Measurements from ENCODE around the gene SLC22A15. TPM values are rescaled to one million over a fixed set of nuclear protein-coding genes. Genes with fewer than 3 reads are reported as not detected.

The SLC22A15 gene
- total RNA-seq, 1 donor from 2014 or later = 5.3 TPM

GRCh38 chr1:116107371-116107770 lies 131.1 kb downstream of the SLC22A15 start:
- Mint-ChIP-seq H3K36me3 (ENCODE audit: insufficient read depth) (no peaks in the 10 kb centered on the region), H3K4me3 (ENCODE audit: low read depth) (no peak overlapping the region)
- TF ChIP-seq CTCF (IDR thresholded peaks at IDR 0.05; ENCODE audit: unreplicated experiment) = no peak

GRCh38 chr1:116110567-116111523 lies 134.5 kb downstream of the SLC22A15 start, which contains the start of gene MAB21L3:
MAB21L3 (plus strand) TSS chr1:116111399; CDS start chr1:116112616, 1,217 bp downstream.
- H3K36me3 Mint-ChIP-seq (ENCODE audit: insufficient read depth) = no peaks in the 10 kb centered on the region
- H3K9me3 Mint-ChIP-seq (ENCODE audit: low read depth) = no peaks in the 10 kb centered on the region
- no peak for DNase-seq (ENCODE audit: low spot score, unreplicated experiment)
- peaks cover 7% of the 10 kb centered on the region for H3K27me3 Mint-ChIP-seq
- no peak for TF ChIP-seq CTCF (IDR thresholded peaks at IDR 0.05; ENCODE audit: unreplicated experiment)
- no peak within 1 kb of the TSS for H3K4me3 Mint-ChIP-seq (ENCODE audit: low read depth)
- peaks cover 42% of the 10 kb centered on the region for H3K4me1 Mint-ChIP-seq (ENCODE audit: low read depth)
- peak within 1 kb of the TSS; percentile 57 for H3K27ac Mint-ChIP-seq

More at GRCh38 chr1:116107371-116107770, 131.1 kb downstream of the SLC22A15 start:
- Mint-ChIP-seq H3K27me3 (no peaks in the 10 kb centered on the region), H3K9me3 (ENCODE audit: low read depth) (no peaks in the 10 kb centered on the region), H3K27ac (no peak overlapping the region), H3K4me1 (ENCODE audit: low read depth) (peaks cover 26% of the 10 kb centered on the region)
- no peak for DNase-seq (ENCODE audit: low spot score, unreplicated experiment)

- Mint-ChIP-seq H3K27me3 (peaks cover 7% of the 10 kb centered on the region), H3K9me3 (ENCODE audit: low read depth) (no peaks in the 10 kb centered on the region), H3K27ac (peak overlapping the region; percentile 57), H3K36me3 (ENCODE audit: insufficient read depth) (no peaks in the 10 kb centered on the region), H3K4me3 (ENCODE audit: low read depth) (no peak overlapping the region), H3K4me1 (ENCODE audit: low read depth) (peaks cover 38% of the 10 kb centered on the region)
- TF ChIP-seq CTCF (IDR thresholded peaks at IDR 0.05; ENCODE audit: unreplicated experiment) = no peak
- no peak for DNase-seq (ENCODE audit: low spot score, unreplicated experiment)
These were observed 135.3 kb downstream of the SLC22A15 start for GRCh38 chr1:116111524-116112021.

- H3K27me3 Mint-ChIP-seq = peaks cover 7% of the 10 kb centered on the region
- no peak overlapping the region for H3K27ac Mint-ChIP-seq
- DNase-seq (ENCODE audit: low spot score, unreplicated experiment) = no peak
- no peaks in the 10 kb centered on the region for H3K9me3 Mint-ChIP-seq (ENCODE audit: low read depth)
- no peak overlapping the region for H3K4me3 Mint-ChIP-seq (ENCODE audit: low read depth)
- H3K36me3 Mint-ChIP-seq (ENCODE audit: insufficient read depth) = no peaks in the 10 kb centered on the region
- TF ChIP-seq CTCF (IDR thresholded peaks at IDR 0.05; ENCODE audit: unreplicated experiment) = no peak
- H3K4me1 Mint-ChIP-seq (ENCODE audit: low read depth) = peaks cover 38% of the 10 kb centered on the region
These were observed 136.3 kb downstream of the SLC22A15 start for GRCh38 chr1:116112388-116113140.

GRCh38 chr1:116113615-116114014 lies 137.3 kb downstream of the SLC22A15 start:
- Mint-ChIP-seq H3K36me3 (ENCODE audit: insufficient read depth) (no peaks in the 10 kb centered on the region), H3K9me3 (ENCODE audit: low read depth) (no peaks in the 10 kb centered on the region), H3K4me3 (ENCODE audit: low read depth) (no peak overlapping the region), H3K27ac (no peak overlapping the region), H3K4me1 (ENCODE audit: low read depth) (peaks cover 38% of the 10 kb centered on the region), H3K27me3 (peaks cover 10% of the 10 kb centered on the region)
- no peak for TF ChIP-seq CTCF (IDR thresholded peaks at IDR 0.05; ENCODE audit: unreplicated experiment)
- DNase-seq (ENCODE audit: low spot score, unreplicated experiment) = no peak

Measured in progenitor cell of endocrine pancreas (in vitro differentiated cells).